Liver (tissue), 9 donors: Measurements from ENCODE around the gene SGMS1. TPM values are rescaled to one million over a fixed set of nuclear protein-coding genes. Genes with fewer than 3 reads are reported as not detected.
"Not testable (repeated sequence)": the region's sequence is repeated elsewhere in the genome, so short reads cannot be mapped to it uniquely, and the experiment has no call there.

Experiments
- DNase-seq: peaks from one replicate; pipeline ENCODE4 v3.0.0-alpha.2; 2017; ENCODE audit warnings: low spot score
- H3K27ac ChIP-seq, 2 donors: one replicate each; pipeline ENCODE4 v1.7.0; 2013; ENCODE audit warnings: inconsistent platforms in 2 of 2, low read length in 2 of 2, control low read depth in 1 of 2, low read depth in 1 of 2, mild to moderate bottlenecking in 1 of 2
- H3K27me3 ChIP-seq, 4 donors: one replicate each; pipeline versions ENCODE4 v1.6.1 to v1.7.0; 2013; ENCODE audit warnings: low read length in 3 of 4, inconsistent platforms in 1 of 4, mild to moderate bottlenecking in 1 of 4, moderate library complexity in 1 of 4; ENCODE audit not compliant: control insufficient read depth in 4 of 4, insufficient read depth in 4 of 4
- H3K36me3 ChIP-seq, 4 donors: one replicate each; pipeline versions ENCODE4 v1.6.1 to v1.7.0; 2013; ENCODE audit warnings: low read length in 3 of 4, mild to moderate bottlenecking in 3 of 4, low read depth in 1 of 4, moderate library complexity in 1 of 4; ENCODE audit not compliant: control insufficient read depth in 4 of 4, insufficient read depth in 3 of 4
- H3K4me1 ChIP-seq, 4 donors: one replicate each; pipeline versions ENCODE4 v1.6.1 to v1.7.0; 2013; ENCODE audit warnings: low read length in 3 of 4, mild to moderate bottlenecking in 3 of 4, moderate library complexity in 1 of 4; ENCODE audit not compliant: control insufficient read depth in 4 of 4, insufficient read depth in 4 of 4
- H3K4me3 ChIP-seq, 3 donors: one replicate each; pipeline versions ENCODE4 v1.6.1 to v1.7.0; 2013; ENCODE audit warnings: low read length in 3 of 3, control low read depth in 1 of 3, low read depth in 1 of 3, mild to moderate bottlenecking in 1 of 3
- H3K9ac ChIP-seq, 2 donors: one replicate each; pipeline ENCODE4 v1.7.0; 2013; ENCODE audit warnings: low read length in 2 of 2, mild to moderate bottlenecking in 2 of 2, moderate library complexity in 2 of 2, control low read depth in 1 of 2, low read depth in 1 of 2
- H3K9me3 ChIP-seq, 4 donors: one replicate each; pipeline versions ENCODE4 v1.6.1 to v1.7.0; 2013; ENCODE audit warnings: low read length in 3 of 4; ENCODE audit not compliant: control insufficient read depth in 4 of 4
- CTCF ChIP-seq: fragments of 150-350 bp; IDR thresholded peaks from 2 replicates; pipeline ENCODE4 v1.5.1; 2017; ENCODE audit warnings: improper control_type of control experiment, low read depth, low read length; ENCODE audit not compliant: missing input control
- EGR1 ChIP-seq, 2 donors: IDR thresholded peaks; 2 replicates each; pipeline ENCODE4 v1.6.1; 2016 to 2018; ENCODE audit warnings: antibody characterized with exemption in 2 of 2, low read depth in 2 of 2
- FOXA1 ChIP-seq: IDR thresholded peaks from 2 replicates; pipeline ENCODE4 v1.6.1; 2016; ENCODE audit warnings: antibody characterized with exemption
- FOXA2 ChIP-seq: IDR thresholded peaks from 2 replicates; pipeline ENCODE4 v1.6.1; 2016; ENCODE audit warnings: antibody characterized with exemption
- GABPA ChIP-seq, 2 donors: IDR thresholded peaks in 1 of 2; conservative IDR thresholded peaks in 1 of 2; 2 replicates each; pipeline ENCODE4 v1.6.1; 2016; ENCODE audit warnings: antibody characterized with exemption in 2 of 2, mild to moderate bottlenecking in 1 of 2, moderate library complexity in 1 of 2
- HNF4A ChIP-seq, 2 donors: conservative IDR thresholded peaks; 2 replicates each; pipeline ENCODE4 v1.6.1; 2016; ENCODE audit warnings: antibody characterized with exemption in 2 of 2, mild to moderate bottlenecking in 2 of 2
- HNF4G ChIP-seq: IDR thresholded peaks from 2 replicates; pipeline ENCODE4 v1.6.1; 2016; ENCODE audit warnings: antibody characterized with exemption
- JUND ChIP-seq, 2 donors: IDR thresholded peaks; 2 replicates each; pipeline ENCODE4 v1.6.1; 2016; ENCODE audit warnings: antibody characterized with exemption in 2 of 2
- MAX ChIP-seq: IDR thresholded peaks from 2 replicates; pipeline ENCODE4 v1.6.1; 2016; ENCODE audit warnings: antibody characterized with exemption
- NR2F2 ChIP-seq: IDR thresholded peaks from 2 replicates; pipeline ENCODE4 v1.6.1; 2016; ENCODE audit warnings: antibody characterized with exemption
- RAD21 ChIP-seq, 2 donors: IDR thresholded peaks; 2 replicates each; pipeline ENCODE4 v1.6.1; 2016; ENCODE audit warnings: antibody characterized with exemption in 2 of 2, mild to moderate bottlenecking in 2 of 2
- RXRA ChIP-seq, 2 donors: IDR thresholded peaks; 2 replicates each; pipeline ENCODE4 v1.6.1; 2017 to 2018; ENCODE audit warnings: antibody characterized with exemption in 2 of 2, mild to moderate bottlenecking in 1 of 2
- SP1 ChIP-seq: IDR thresholded peaks from 2 replicates; pipeline ENCODE4 v1.6.1; 2018; ENCODE audit warnings: antibody characterized with exemption, mild to moderate bottlenecking
- TAF1 ChIP-seq: conservative IDR thresholded peaks from 2 replicates; pipeline ENCODE4 v1.6.1; 2016; ENCODE audit warnings: antibody characterized with exemption, mild to moderate bottlenecking
- YY1 ChIP-seq: IDR thresholded peaks from 2 replicates; pipeline ENCODE4 v1.6.1; 2016; ENCODE audit warnings: antibody characterized with exemption, mild to moderate bottlenecking
- ZBTB33 ChIP-seq: IDR thresholded peaks from 2 replicates; pipeline ENCODE4 v1.6.1; 2016; ENCODE audit warnings: antibody characterized with exemption
- WGBS: extraction: QIAGEN DNeasy Blood & Tissue Kit; methylation state at CpG from one replicate; pipeline ENCODE4 v1.1.7; 2013; 5-methylcytosine and 5-hydroxymethylcytosine counted together
- polyA plus RNA-seq, 2 donors: library from polyadenylated mRNA; stranded (reverse) in 1 of 2; unstranded in 1 of 2; fragments of 200-250 nt in 1 of 2; fragments of >200 nt in 1 of 2; fragmentation: Nextera tagmentation in 1 of 2; extraction: Ambion mirVana in 1 of 2; gene quantifications; one replicate each; pipeline versions ENCODE4 v1.2.1 to v1.2.3, GENCODE V29; 2013 to 2015
- total RNA-seq, 2 donors: library from RNA; depleted of rRNA; stranded (reverse); fragments of >200 nt; gene quantifications; one replicate each; pipeline ENCODE4 v1.2.3, GENCODE V29; 2014
- TF ChIP-seq, protein P1 (sequence below): IDR thresholded peaks from 2 replicates; pipeline ENCODE4 v1.6.1; 2016; ENCODE audit warnings: antibody characterized with exemption, mild to moderate bottlenecking
- TF ChIP-seq, protein P2 (sequence below): IDR thresholded peaks from 2 replicates; pipeline ENCODE4 v1.6.1; 2016; ENCODE audit warnings: antibody characterized with exemption
- donor health status: healthy.
- donor health status: healthy.
- donor health status: healthy.
- donor health status: healthy.
- donor health status: healthy.

The SGMS1 gene
- total and polyA plus RNA-seq, 4 donors, result 6.8 to 98.2 (median 21.1) TPM

DNA sequence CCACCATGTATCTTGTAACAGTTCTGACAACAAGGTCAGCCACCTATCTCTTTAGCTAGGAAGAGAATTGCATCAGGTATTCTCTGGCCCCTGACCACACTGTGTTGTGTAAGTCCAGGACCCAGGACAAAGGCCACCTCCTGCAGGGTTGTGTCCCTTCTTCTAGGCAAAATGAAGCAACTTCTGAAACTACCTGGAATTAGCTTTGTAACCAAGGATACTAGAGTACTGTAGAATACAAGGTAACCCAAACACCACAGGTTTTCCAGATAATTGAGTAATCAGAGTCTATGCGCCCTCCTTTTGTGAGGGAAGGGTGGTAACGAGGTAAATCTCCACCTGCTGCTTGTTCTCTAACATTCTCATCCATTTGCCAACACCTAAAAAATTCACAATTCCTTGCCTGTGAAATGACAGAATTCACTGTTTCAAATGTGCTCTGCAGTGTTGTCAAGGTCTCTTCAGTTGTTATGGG is 51.7 kb downstream of the SGMS1 start:
- DNase-seq, result no peak
- Histone ChIP-seq H3K9ac (no peak overlapping the region), H3K4me3 (no peak overlapping the region), H3K36me3 (no peaks in the 10 kb centered on the region), H3K4me1 (peaks cover 4 to 51% (median 44%) of the 10 kb centered on the region in 4 donors), H3K9me3 (no peaks in the 10 kb centered on the region), H3K27me3 (no peaks in the 10 kb centered on the region), H3K27ac (peak overlapping the region; percentile 69 to 72)
- TF ChIP-seq JUND (IDR thresholded peaks at IDR 0.05) (peak; percentile 94 to 97), FOXA1 (peak; percentile 73), MAX (peak; percentile 97), YY1 (peak; percentile 87), GABPA (IDR thresholded peaks at IDR 0.05 in 1 of 2, conservative IDR thresholded peaks at IDR 0.05 in 1 of 2) (peak in 1 of 2 donors; percentile 59), SP1 (peak; percentile 95), HNF4G (peak; percentile 97), TAF1 (no peak), NR2F2 (peak; percentile 79), HNF4A (conservative IDR thresholded peaks at IDR 0.05) (peak; percentile 100), CTCF (no peak), EGR1 (IDR thresholded peaks at IDR 0.05; ENCODE audit: low read depth in 2 of 2) (peak; percentile 59 to 83), FOXA2 (peak; percentile 76), RXRA (IDR thresholded peaks at IDR 0.05) (peak; percentile 98 to 99), RAD21 (IDR thresholded peaks at IDR 0.05) (peak; percentile 60 to 62), ZBTB33 (peak; percentile 90)
- TF ChIP-seq, protein P1, sequence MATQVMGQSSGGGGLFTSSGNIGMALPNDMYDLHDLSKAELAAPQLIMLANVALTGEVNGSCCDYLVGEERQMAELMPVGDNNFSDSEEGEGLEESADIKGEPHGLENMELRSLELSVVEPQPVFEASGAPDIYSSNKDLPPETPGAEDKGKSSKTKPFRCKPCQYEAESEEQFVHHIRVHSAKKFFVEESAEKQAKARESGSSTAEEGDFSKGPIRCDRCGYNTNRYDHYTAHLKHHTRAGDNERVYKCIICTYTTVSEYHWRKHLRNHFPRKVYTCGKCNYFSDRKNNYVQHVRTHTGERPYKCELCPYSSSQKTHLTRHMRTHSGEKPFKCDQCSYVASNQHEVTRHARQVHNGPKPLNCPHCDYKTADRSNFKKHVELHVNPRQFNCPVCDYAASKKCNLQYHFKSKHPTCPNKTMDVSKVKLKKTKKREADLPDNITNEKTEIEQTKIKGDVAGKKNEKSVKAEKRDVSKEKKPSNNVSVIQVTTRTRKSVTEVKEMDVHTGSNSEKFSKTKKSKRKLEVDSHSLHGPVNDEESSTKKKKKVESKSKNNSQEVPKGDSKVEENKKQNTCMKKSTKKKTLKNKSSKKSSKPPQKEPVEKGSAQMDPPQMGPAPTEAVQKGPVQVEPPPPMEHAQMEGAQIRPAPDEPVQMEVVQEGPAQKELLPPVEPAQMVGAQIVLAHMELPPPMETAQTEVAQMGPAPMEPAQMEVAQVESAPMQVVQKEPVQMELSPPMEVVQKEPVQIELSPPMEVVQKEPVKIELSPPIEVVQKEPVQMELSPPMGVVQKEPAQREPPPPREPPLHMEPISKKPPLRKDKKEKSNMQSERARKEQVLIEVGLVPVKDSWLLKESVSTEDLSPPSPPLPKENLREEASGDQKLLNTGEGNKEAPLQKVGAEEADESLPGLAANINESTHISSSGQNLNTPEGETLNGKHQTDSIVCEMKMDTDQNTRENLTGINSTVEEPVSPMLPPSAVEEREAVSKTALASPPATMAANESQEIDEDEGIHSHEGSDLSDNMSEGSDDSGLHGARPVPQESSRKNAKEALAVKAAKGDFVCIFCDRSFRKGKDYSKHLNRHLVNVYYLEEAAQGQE, result peak; percentile 80
- TF ChIP-seq, protein P2, sequence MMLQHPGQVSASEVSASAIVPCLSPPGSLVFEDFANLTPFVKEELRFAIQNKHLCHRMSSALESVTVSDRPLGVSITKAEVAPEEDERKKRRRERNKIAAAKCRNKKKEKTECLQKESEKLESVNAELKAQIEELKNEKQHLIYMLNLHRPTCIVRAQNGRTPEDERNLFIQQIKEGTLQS, result peak; percentile 95
- WGBS, result 40% methylated on average over 2 of the region's 2 CpGs

DNA sequence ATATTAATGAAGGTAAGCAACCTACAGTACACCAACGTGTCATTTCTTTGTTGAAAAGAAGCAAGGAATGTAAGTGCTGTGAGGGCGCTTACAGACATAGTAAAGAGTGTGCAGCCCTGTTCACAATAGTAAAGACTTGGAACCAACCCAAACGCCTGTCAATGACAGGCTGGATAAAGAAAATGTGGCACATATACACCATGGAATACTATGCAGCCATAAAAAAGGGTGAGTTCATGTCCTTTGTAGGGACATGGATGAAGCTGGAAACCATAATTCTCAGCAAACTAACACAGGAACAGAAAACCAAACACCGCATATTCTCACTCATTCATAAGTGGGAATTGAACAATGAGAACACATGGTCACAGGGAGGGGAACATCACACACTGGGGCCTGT is 55.0 kb downstream of the SGMS1 start:
- peaks cover 9 to 70% (median 59%) of the 10 kb centered on the region in 4 donors for H3K4me1 ChIP-seq
- not testable (repeated sequence) for H3K27me3 ChIP-seq, H3K9me3 ChIP-seq, H3K27ac ChIP-seq, H3K4me3 ChIP-seq, H3K9ac ChIP-seq, H3K36me3 ChIP-seq, DNase-seq
- 99% methylated on average over 4 of the region's 4 CpGs for WGBS
